Activated T-cell treated with anti-CD3 and anti-CD28 coated beads, Interleukin-2, amount 50 U/mL, for 72 hours (primary cell): ENCODE data around the gene GADD45G. TPM values are rescaled to one million over a fixed set of nuclear protein-coding genes. Genes with fewer than 3 reads are reported as not detected.

Experiments used
- ATAC-seq, 2 donors: fragments of 150-1000 bp; cut with Tn5 transposase; replicated peaks in 1 of 2; 2 replicates each; pipeline ENCODE4 v1.10.0; 2021; ENCODE audit warnings: moderate library complexity in 2 of 2, mild to moderate bottlenecking in 1 of 2
- DNase-seq, 2 donors: peaks; one replicate each; pipeline ENCODE4 v3.0.0; 2021 to 2022; ENCODE audit warnings: mixed read lengths in 1 of 2
- H3K27ac Mint-ChIP-seq: one replicate; pipeline ENCODE4 v1.8.0; 2022; ENCODE audit warnings: mild to moderate bottlenecking, moderate library complexity, mixed read lengths
- H3K27me3 Mint-ChIP-seq: one replicate; pipeline ENCODE4 v1.8.0; 2022; ENCODE audit warnings: low read depth, mixed read lengths
- H3K36me3 Mint-ChIP-seq, 2 donors: one replicate each; pipeline ENCODE4 v1.8.0; 2022; ENCODE audit warnings: mixed read lengths in 2 of 2, mild to moderate bottlenecking in 1 of 2; ENCODE audit not compliant: insufficient read depth in 2 of 2
- H3K4me1 Mint-ChIP-seq: one replicate; pipeline ENCODE4 v1.8.0; 2022; ENCODE audit warnings: low read depth, mixed read lengths
- H3K4me3 Mint-ChIP-seq, 2 donors: one replicate each; pipeline ENCODE4 v1.8.0; 2022; ENCODE audit warnings: mild to moderate bottlenecking in 2 of 2, mixed read lengths in 2 of 2, moderate library complexity in 2 of 2
- H3K9me3 Mint-ChIP-seq, 2 donors: one replicate each; pipeline ENCODE4 v1.8.0; 2022; ENCODE audit warnings: mixed read lengths in 2 of 2
- total RNA-seq, 2 donors: library from RNA; stranded (reverse); gene quantifications; one replicate each; pipeline ENCODE4 v1.2.3, GENCODE V29; 2022

GADD45G gene
- total RNA-seq, 2 donors from 2014 or later, result 6.0 TPM

DNA sequence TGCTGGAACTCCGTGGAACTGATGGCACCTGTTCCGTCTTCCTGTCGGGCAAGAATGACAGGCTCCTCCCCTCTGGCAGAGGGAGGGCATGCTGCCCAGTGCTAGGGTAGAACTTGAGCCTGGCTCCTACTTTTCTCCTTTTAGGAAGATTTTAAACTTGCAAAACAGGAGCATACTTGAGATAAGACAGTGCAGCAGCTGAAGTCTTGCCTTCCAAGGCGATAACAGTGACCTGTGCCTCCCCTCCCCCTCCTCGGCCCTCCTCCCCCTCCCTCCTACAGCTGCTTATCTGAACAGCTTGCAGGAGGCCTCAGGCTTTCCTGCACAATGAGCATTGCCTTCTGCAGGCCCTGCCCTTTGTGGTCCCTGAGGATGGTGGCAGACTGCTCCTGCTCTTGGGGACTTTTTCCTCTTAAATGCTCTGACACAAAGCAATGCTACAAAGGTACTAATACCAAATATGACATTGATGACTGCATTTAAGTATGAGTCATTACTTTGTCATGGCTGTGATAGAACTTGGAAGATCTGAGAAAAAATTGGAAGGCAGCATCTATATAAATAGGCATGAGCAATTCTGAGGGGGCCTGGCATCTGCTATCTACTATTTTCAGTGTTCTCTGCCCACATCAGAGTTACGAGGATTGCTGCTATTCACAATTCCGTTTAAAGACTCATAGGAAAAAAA, 2.0 kb downstream of the GADD45G start:
- peaks cover 0 to 2% of the 10 kb centered on the region in 2 donors for H3K36me3 Mint-ChIP-seq
- DNase-seq (peak; percentile 28 to 43), ATAC-seq (peak; percentile 37 to 39)
- no peaks in the 10 kb centered on the region for H3K9me3 Mint-ChIP-seq
- no peaks in the 10 kb centered on the region for H3K27me3 Mint-ChIP-seq
- H3K4me3 Mint-ChIP-seq, result peak overlapping the region; percentile 85 to 93
- peak overlapping the region; percentile 56 for H3K27ac Mint-ChIP-seq
- peaks cover 30% of the 10 kb centered on the region for H3K4me1 Mint-ChIP-seq

DNA sequence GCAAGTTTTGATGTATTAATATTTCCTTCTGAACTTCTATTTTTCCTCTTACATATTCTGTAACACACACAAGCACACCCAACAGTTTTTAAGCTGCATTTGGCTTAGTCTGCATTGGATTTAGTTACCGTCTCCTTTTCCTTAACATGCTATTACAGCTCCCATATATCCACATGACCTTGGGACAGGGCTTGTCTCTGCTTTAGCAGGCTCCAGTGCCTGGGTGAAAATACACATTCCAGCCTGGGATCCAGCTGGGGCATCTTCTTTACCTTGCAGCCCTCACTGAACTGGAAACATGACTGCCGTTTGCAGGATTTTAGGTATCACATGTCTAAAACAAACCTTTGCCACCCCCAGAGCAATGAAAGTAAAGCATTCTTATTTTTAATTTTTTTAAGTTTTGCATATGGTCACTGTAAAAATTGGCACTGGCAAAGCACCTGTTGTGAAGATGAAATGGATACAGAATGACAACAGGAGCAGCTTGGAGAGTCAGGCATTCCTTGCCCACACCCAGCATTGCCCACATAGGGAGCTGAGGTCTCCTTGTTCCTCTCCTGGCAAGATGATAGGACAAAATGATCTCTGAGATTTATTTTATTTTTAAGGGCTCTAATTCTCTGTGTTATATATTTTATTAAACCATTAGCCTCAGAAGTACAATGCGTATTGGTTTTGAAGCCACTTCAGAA, 4.0 kb downstream of the GADD45G start:
- ATAC-seq, result no peak
- peaks cover 27% of the 10 kb centered on the region for H3K4me1 Mint-ChIP-seq
- H3K27ac Mint-ChIP-seq, result no peak overlapping the region
- H3K9me3 Mint-ChIP-seq, result no peaks in the 10 kb centered on the region
- H3K27me3 Mint-ChIP-seq, result no peaks in the 10 kb centered on the region
- no peak overlapping the region for H3K4me3 Mint-ChIP-seq
- DNase-seq, result no peak
- H3K36me3 Mint-ChIP-seq, result peaks cover 0 to 2% of the 10 kb centered on the region in 2 donors

DNA sequence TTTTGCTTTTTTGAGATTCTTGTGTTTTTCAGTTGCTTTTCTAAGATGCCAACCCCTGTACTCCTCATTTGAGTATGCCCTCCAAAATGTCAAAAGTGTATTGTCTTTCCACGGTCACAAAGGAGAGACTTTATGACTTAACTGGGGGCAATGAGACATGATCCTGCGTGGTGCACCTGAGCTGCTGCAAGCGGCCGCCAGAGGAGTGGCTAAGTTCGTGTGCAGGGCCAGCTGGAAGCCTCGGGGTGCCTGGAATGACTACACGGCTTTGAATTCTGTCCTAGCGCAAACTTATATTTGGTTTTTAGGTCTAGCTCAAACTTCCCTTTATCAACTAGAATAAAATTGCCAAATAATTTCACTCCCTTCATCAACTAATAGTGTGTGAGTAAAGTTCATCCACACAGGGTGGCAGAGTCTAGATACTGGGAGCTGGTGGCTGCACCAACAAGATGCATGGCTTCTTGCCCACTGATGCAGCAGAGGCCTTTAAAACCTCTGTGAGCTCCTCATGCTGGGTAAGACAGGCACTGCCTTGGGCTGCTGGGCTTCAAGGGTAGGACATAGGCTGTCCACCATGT, 4.7 kb downstream of the GADD45G start:
- Mint-ChIP-seq H3K4me3 (no peak overlapping the region), H3K27me3 (no peaks in the 10 kb centered on the region)

DNA sequence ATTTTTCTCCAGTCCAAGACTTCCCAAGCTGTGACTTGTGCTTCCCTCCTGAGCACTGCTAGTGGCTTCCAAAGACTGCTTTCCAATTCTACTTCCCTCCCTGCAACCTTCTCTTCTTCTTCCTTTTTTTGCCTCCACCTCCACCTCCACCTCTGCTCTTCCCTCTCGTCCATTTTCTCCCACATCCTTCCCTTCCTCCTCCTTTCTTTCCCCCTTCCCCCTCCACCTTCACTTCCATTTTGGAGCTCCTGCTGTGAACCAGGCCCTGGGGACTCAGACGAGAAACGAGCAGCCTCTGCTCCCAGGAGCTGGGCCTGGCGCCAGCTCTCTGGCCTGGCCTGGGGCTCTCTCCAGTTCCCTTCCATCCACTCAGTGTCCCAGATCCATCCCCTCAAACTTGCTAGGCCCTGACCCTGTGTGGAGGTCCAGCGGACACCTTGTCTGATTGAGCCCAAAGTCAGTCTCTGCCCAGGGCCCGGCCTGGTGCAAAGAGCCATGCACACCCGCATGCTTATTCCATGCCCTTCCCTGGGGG, 5.6 kb downstream of the GADD45G start:
- Mint-ChIP-seq H3K36me3 (peaks cover 0 to 2% of the 10 kb centered on the region in 2 donors), H3K27ac (no peak overlapping the region), H3K4me3 (no peak overlapping the region), H3K9me3 (no peaks in the 10 kb centered on the region), H3K4me1 (peaks cover 32% of the 10 kb centered on the region), H3K27me3 (no peaks in the 10 kb centered on the region)
- DNase-seq (no peak), ATAC-seq (no peak)

More for the DNA sequence above, 4.7 kb downstream of the GADD45G start:
- H3K36me3 Mint-ChIP-seq, result peaks cover 0 to 2% of the 10 kb centered on the region in 2 donors
- ATAC-seq (no peak), DNase-seq (no peak)
- peaks cover 33% of the 10 kb centered on the region for H3K4me1 Mint-ChIP-seq
- no peak overlapping the region for H3K27ac Mint-ChIP-seq
- no peaks in the 10 kb centered on the region for H3K9me3 Mint-ChIP-seq

DNA sequence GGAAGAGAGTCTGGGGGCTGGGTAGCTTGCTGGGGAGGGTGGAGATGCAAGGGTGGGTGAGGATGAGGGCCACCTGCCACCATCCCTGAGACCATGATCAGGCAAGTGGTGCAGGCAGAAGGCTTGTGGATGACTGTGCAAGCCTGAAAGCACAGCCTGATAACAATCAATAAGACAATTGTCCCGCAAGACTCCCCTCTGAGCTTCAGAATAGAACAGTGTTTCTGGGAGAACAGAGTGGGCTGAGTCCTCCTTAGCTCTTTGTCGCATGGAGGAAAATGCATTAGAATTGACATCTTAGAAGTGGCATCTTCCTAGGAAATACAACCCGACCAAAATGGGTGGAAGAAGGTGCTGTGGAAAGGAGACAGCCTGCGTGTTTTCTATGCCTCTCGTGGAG, 6.6 kb downstream of the GADD45G start:
- Mint-ChIP-seq H3K4me1 (peaks cover 22% of the 10 kb centered on the region), H3K27ac (no peak overlapping the region), H3K27me3 (no peaks in the 10 kb centered on the region), H3K4me3 (no peak overlapping the region), H3K9me3 (no peaks in the 10 kb centered on the region), H3K36me3 (peaks cover 0 to 2% of the 10 kb centered on the region in 2 donors)
- DNase-seq (no peak), ATAC-seq (no peak)

DNA sequence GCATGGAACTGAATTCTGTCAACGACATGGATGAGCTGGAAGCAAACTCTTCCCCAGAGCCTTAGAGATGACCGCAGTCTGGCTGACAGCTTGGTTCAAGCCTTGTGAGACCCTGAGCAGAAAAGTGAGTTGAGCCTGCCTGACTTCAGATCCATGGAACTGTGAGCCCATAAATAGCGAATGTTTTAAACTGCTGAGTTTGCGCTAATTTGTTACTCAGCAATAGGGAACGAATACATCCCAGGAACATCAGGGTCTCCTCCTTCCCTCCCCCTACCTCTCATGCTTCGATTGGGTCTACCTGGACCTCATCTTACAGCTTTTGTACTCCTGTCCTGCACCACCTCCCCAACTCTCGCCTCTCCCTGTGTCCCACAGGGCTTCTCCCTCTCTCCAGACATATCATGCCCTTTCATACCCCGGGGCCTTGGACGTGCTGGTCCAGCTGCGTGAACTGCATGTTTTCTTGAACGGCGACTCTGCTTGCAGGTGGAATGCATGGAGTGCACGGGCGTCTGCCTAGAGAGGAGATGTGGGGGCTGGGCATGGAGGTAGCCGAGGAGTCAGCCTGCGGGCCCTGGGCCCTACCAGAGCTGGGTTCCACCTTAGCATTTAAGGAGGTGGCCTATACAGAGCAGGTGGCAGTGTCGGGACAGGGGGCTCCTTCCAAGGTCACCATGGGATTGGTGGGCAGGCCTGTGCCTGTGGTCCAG, 7.9 kb downstream of the GADD45G start:
- Mint-ChIP-seq H3K4me3 (no peak overlapping the region), H3K9me3 (no peaks in the 10 kb centered on the region), H3K36me3 (no peaks in the 10 kb centered on the region), H3K4me1 (peaks cover 12% of the 10 kb centered on the region), H3K27me3 (no peaks in the 10 kb centered on the region), H3K27ac (no peak overlapping the region)
- ATAC-seq, result no peak
- no peak for DNase-seq

DNA sequence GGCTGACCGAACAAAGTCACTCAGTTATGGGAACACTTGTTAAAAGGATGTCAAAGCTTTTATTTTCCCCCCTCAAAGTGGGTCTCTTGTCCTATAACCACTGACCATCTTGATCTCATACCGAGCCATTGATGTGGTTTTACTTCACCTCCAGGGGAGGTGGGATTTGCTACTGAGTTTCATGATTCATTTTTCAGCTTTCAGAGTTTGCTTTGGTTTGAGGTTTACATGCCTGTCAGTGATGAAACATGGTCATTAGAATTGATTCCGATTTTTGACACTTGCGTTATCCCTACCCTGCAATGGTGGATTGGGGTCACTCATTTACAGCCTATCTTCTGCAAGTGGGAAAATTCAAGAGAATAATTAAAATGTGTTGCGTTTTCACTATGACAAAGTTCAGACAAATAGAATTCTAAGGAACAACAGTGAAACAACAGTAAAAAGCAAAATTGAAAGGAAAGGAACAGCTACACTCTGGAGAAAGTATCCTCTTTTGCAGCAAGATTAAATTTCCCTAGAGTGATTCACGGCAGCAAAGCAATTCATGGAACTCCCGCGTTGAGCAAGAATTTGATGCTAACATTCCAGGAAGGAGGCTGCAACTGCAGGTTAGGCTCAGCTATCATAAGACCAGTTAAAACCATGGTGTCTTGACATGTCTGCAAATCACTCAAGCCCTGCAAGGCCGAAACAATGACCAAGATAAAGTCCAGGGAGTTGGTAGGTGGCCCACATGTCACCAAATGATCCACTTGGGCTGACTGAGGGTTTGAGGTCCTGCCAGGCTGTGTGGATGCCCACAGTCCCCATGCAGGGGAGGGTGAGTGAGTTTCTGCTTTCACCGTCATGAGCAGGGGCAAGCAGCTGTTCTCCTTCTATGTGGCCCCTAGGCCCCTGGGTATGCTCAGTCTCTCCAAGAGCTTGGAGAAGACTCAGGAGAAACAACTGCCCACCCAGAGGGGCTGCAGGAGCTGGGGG, 9.4 kb downstream of the GADD45G start:
- peak overlapping the region in 1 of 2 donors; percentile 64 for H3K4me3 Mint-ChIP-seq
- H3K27me3 Mint-ChIP-seq, result no peaks in the 10 kb centered on the region
- peak in 1 of 2 donors; percentile 9 for DNase-seq
- H3K36me3 Mint-ChIP-seq, result no peaks in the 10 kb centered on the region
- H3K9me3 Mint-ChIP-seq, result no peaks in the 10 kb centered on the region
- peak; percentile 64 to 68 for ATAC-seq
- peaks cover 12% of the 10 kb centered on the region for H3K4me1 Mint-ChIP-seq
- H3K27ac Mint-ChIP-seq, result peak overlapping the region; percentile 5

DNA sequence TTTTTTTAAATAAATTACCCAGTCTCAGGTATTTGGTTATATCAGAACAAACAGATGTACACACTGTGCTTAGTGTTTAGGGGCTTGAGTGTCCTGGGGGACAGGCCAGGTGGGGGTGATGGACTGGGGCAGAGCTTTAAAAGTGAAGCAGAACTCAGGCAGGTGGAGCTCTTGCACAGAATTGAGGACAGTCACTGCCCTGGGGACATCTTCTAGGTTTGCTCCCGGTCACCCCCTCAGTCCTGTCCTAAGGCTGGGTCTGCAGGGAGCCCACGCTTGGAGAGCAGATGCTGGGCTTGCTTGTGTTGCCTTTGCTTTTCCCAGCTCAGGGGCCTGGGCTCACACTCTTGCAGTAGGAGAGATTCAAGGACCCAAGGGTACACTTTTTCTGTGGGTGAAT, 10.8 kb downstream of the GADD45G start:
- peaks cover 12% of the 10 kb centered on the region for H3K4me1 Mint-ChIP-seq
- H3K36me3 Mint-ChIP-seq, result no peaks in the 10 kb centered on the region
- DNase-seq (no peak), ATAC-seq (no peak)
- no peak overlapping the region for H3K27ac Mint-ChIP-seq
- no peak overlapping the region for H3K4me3 Mint-ChIP-seq
- no peaks in the 10 kb centered on the region for H3K27me3 Mint-ChIP-seq
- no peaks in the 10 kb centered on the region for H3K9me3 Mint-ChIP-seq

DNA sequence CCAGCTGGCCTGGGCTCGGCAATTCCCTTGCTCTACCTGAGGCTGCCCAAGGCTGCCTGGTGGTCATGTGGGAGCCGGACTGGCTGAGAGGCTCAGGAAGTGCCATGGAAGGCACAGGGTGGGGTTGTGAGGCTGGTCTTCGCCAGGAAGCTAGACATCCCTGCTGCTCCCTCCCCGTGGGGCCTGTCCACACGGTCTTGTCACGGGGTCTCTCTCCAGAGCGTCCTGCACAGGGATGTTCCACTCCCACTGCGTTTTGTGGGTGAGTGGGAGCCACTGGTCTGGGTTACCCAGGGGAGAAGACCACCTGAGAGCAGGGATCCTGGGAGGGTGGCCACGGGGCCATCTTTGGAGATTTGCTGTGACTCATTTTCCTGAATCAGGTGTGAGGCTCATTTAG, 11.6 kb downstream of the GADD45G start:
- H3K4me1 Mint-ChIP-seq, result peaks cover 12% of the 10 kb centered on the region
- no peaks in the 10 kb centered on the region for H3K9me3 Mint-ChIP-seq
- no peak overlapping the region for H3K27ac Mint-ChIP-seq
- no peak overlapping the region for H3K4me3 Mint-ChIP-seq
- H3K36me3 Mint-ChIP-seq, result no peaks in the 10 kb centered on the region
- H3K27me3 Mint-ChIP-seq, result no peaks in the 10 kb centered on the region
- no peak for ATAC-seq
- DNase-seq, result no peak

DNA sequence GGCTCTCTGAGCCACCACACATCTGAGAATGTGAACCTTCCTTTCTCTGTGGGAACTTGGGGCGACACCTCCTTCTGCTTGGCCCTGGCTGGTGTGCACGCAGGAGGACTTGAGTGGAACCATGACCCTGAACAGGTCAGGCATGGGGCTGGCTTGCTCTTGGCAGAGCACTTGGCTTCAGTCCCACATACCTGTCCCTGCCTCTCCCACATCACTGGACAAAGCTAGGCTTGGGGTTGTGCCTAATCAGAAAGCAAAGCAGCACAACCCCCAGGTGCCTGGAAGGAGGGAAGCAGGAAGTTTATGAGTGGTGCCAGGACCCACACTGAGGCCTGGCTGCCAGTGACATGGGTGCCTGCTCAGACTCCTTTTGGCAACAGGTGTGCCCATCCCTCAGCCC, 13.2 kb downstream of the GADD45G start:
- DNase-seq, result no peak
- no peaks in the 10 kb centered on the region for H3K36me3 Mint-ChIP-seq

DNA sequence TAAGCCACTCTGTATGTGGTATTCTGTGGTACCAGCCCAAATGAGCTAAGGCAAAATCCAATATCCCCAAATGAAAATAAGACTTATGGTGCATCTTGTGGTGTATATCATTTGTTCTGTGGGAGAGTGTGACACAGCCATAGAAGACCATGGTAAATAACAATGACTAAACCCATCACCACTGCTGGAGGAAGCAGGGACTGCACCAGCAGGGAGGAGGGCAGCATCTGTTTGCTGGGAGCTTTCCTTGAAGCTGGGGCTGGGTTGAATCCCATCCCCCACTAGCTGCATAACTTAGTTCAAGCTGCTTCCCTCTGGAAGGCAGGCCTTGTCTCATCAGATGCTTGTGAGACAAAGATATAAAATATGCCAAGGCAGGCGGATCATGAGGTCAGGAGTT, 14.2 kb downstream of the GADD45G start:
- ATAC-seq (peak; percentile 38 to 40), DNase-seq (no peak)
- Mint-ChIP-seq H3K4me1 (peaks cover 5% of the 10 kb centered on the region), H3K4me3 (no peak overlapping the region), H3K9me3 (no peaks in the 10 kb centered on the region), H3K36me3 (no peaks in the 10 kb centered on the region), H3K27ac (no peak overlapping the region), H3K27me3 (no peaks in the 10 kb centered on the region)

More for the DNA sequence above, 13.2 kb downstream of the GADD45G start:
- no peak for ATAC-seq
- Mint-ChIP-seq H3K9me3 (no peaks in the 10 kb centered on the region), H3K27ac (no peak overlapping the region), H3K4me1 (peaks cover 12% of the 10 kb centered on the region), H3K27me3 (no peaks in the 10 kb centered on the region), H3K4me3 (no peak overlapping the region)
